ENCODE results near the gene FBXW4.
"Not testable (repeated sequence)": the region's sequence is repeated elsewhere in the genome, so short reads cannot be mapped to it uniquely, and the experiment has no call there.

Gene FBXW4

GRCh38 chr10:101639141-101639900 is 55.6 kb downstream of the FBXW4 start:
- H3K27ac ChIP-seq: no peak overlapping the region
- H3K4me2 ChIP-seq: no peak overlapping the region
- H3K79me2 ChIP-seq (ENCODE audit: insufficient read depth, low read depth): no peaks in the 10 kb centered on the region
- no peak overlapping the region for H3K9ac ChIP-seq
- TF ChIP-seq, protein P1, sequence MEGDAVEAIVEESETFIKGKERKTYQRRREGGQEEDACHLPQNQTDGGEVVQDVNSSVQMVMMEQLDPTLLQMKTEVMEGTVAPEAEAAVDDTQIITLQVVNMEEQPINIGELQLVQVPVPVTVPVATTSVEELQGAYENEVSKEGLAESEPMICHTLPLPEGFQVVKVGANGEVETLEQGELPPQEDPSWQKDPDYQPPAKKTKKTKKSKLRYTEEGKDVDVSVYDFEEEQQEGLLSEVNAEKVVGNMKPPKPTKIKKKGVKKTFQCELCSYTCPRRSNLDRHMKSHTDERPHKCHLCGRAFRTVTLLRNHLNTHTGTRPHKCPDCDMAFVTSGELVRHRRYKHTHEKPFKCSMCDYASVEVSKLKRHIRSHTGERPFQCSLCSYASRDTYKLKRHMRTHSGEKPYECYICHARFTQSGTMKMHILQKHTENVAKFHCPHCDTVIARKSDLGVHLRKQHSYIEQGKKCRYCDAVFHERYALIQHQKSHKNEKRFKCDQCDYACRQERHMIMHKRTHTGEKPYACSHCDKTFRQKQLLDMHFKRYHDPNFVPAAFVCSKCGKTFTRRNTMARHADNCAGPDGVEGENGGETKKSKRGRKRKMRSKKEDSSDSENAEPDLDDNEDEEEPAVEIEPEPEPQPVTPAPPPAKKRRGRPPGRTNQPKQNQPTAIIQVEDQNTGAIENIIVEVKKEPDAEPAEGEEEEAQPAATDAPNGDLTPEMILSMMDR (conservative IDR thresholded peaks at IDR 0.05; ENCODE audit: low read depth, low read length): no peak
- no peaks in the 10 kb centered on the region for H4K20me1 ChIP-seq (ENCODE audit: insufficient read depth)
- H3K4me1 ChIP-seq (ENCODE audit: low read depth, poor library complexity, severe bottlenecking): no peaks in the 10 kb centered on the region
- H3K27me3 ChIP-seq (ENCODE audit: insufficient read depth, low read depth): no peaks in the 10 kb centered on the region
- H3K36me3 ChIP-seq (ENCODE audit: insufficient read depth): no peaks in the 10 kb centered on the region
- H3K4me3 ChIP-seq (IDR thresholded peaks at IDR 0.05; ENCODE audit: insufficient read depth, low read depth, low read length): no peak overlapping the region
- no peak overlapping the region for H2AFZ ChIP-seq (ENCODE audit: low read depth)

- H3K4me2 ChIP-seq; H3K27ac ChIP-seq; H2AFZ ChIP-seq (ENCODE audit: low read depth); H3K4me1 ChIP-seq (ENCODE audit: low read depth, poor library complexity, severe bottlenecking); H3K36me3 ChIP-seq (ENCODE audit: insufficient read depth); H3K79me2 ChIP-seq (ENCODE audit: insufficient read depth, low read depth); H3K9ac ChIP-seq; H3K27me3 ChIP-seq (ENCODE audit: insufficient read depth, low read depth); H3K4me3 ChIP-seq (IDR thresholded peaks at IDR 0.05; ENCODE audit: insufficient read depth, low read depth, low read length); H4K20me1 ChIP-seq (ENCODE audit: insufficient read depth): not testable (repeated sequence)
These were observed 61.5 kb downstream of the FBXW4 start for GRCh38 chr10:101633510-101633909.

DNA sequence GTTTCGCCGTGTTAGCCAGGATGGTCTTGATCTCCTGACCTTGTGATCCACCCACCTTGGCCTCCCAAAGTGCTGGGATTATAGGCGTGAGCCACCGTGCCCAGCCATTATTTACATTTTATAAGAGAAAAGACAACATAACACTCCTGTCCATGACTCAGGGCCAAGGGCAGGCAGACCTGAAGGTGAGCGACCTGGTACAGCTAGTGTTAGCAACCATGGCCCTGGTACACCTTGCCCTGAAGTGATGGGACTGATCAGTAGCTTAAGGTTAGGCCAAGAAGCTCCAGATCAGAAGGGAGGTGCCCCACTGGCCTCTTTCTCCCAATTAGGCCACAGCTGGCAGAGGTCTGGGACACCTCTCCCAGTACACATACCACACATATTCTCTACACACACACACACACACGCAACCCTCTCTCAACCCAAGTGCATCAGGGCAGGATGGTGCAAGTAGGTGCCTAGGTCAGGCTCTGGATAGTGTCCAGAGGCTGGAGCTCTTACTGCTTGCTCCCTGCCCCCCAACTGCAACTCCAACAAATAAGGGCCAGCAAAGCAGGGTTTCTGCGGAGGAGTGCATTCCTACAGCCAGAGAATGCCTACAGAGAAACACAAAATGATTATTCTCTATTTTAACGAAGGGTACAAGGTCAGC is 63.0 kb downstream of the FBXW4 start:
- H3K9ac ChIP-seq: no peak overlapping the region
- no peak overlapping the region for H2AFZ ChIP-seq (ENCODE audit: low read depth)
- no peak overlapping the region for H3K27ac ChIP-seq
- no peaks in the 10 kb centered on the region for H3K27me3 ChIP-seq (ENCODE audit: insufficient read depth, low read depth)
- H3K79me2 ChIP-seq (ENCODE audit: insufficient read depth, low read depth): no peaks in the 10 kb centered on the region
- TF ChIP-seq, protein P1 (conservative IDR thresholded peaks at IDR 0.05; ENCODE audit: low read depth, low read length): no peak
- H3K4me3 ChIP-seq (IDR thresholded peaks at IDR 0.05; ENCODE audit: insufficient read depth, low read depth, low read length): no peak overlapping the region
- H3K4me1 ChIP-seq (ENCODE audit: low read depth, poor library complexity, severe bottlenecking): no peaks in the 10 kb centered on the region
- H3K4me2 ChIP-seq: no peak overlapping the region
- H3K36me3 ChIP-seq (ENCODE audit: insufficient read depth): no peaks in the 10 kb centered on the region
- H4K20me1 ChIP-seq (ENCODE audit: insufficient read depth): no peaks in the 10 kb centered on the region

DNA sequence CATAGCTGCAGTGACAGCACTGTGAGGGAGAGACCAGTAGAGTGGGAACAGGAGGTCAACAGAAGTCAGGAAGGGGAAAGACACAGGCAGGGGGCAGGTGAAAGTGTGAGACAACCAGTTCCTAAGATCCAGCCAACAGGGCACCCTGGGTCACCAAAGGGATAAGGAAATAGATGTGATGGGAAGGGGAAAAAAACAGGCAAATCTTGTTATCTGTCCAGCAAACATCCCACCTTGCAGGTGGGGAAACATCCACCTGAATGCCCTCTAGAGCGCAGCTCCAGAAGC is 64.4 kb downstream of the FBXW4 start:
- TF ChIP-seq, protein P1 (conservative IDR thresholded peaks at IDR 0.05; ENCODE audit: low read depth, low read length): no peak
- H4K20me1 ChIP-seq (ENCODE audit: insufficient read depth): no peaks in the 10 kb centered on the region

More for the DNA sequence above, 64.4 kb downstream of the FBXW4 start:
- Histone ChIP-seq H3K79me2 (ENCODE audit: insufficient read depth, low read depth) (no peaks in the 10 kb centered on the region), H3K36me3 (ENCODE audit: insufficient read depth) (no peaks in the 10 kb centered on the region), H3K4me1 (ENCODE audit: low read depth, poor library complexity, severe bottlenecking) (no peaks in the 10 kb centered on the region), H3K4me3 (IDR thresholded peaks at IDR 0.05; ENCODE audit: insufficient read depth, low read depth, low read length) (no peak overlapping the region), H2AFZ (ENCODE audit: low read depth) (no peak overlapping the region), H3K9ac (no peak overlapping the region), H3K27ac (no peak overlapping the region), H3K4me2 (no peak overlapping the region), H3K27me3 (ENCODE audit: insufficient read depth, low read depth) (no peaks in the 10 kb centered on the region)

Data from KMS-11 (cell line).